GM12878 (cell line): Measurements from ENCODE around the gene KIAA0825. TPM values are rescaled to one million over a fixed set of nuclear protein-coding genes. Genes with fewer than 3 reads are reported as not detected.

Experiments
- ATAC-seq: fragments of 200-7000 bp; cut with Tn5 transposase; 3 replicates; pipeline ENCODE4 v1.9.1; 2020; ENCODE audit warnings: mild to moderate bottlenecking, moderate library complexity
- BruUV-seq: library from RNA; stranded (reverse); fragments of 400-500 nt; replicated peaks from 2 replicates; lab custom pipeline; 2021; lab: Mats Ljungman, UMichigan
- CTCF ChIA-PET: fragments of 300-600 bp; sonication (Branson Sonifier 250); formaldehyde crosslinking; extraction: SDS; loops from one replicate; lab custom pipeline; 2021; ENCODE audit warnings: inconsistent platforms; lab: Yijun Ruan, JAX
- POLR2A ChIA-PET: fragments of 350-600 bp; formaldehyde crosslinking; extraction: SDS; loops from one replicate; lab custom pipeline; 2021; ENCODE audit warnings: inconsistent platforms; lab: Charles Lee
- RAD21 ChIA-PET: fragments of 300-600 bp; sonication (Branson Sonifier 250); formaldehyde crosslinking; loops from one replicate; lab custom pipeline; 2023; ENCODE audit warnings: antibody characterized with exemption; ENCODE audit not compliant: unreplicated experiment; lab: Charles Lee
- SMC1A ChIA-PET: fragments of 300-600 bp; sonication (Branson Sonifier 250); formaldehyde crosslinking; loops from one replicate; lab custom pipeline; 2023; ENCODE audit not compliant: unreplicated experiment, uncharacterized antibody; lab: Charles Lee
- DNase-seq: peaks from one replicate; pipeline ENCODE4 v3.0.0-alpha.2; 2011; ENCODE audit warnings: low read depth, low spot score
- FAIRE-seq: peaks from 3 replicates; lab custom pipeline; 2011; peaks lifted over from hg19 to GRCh38; lab: Jason Lieb, UNC
- H2AFZ ChIP-seq: 2 replicates; pipeline ENCODE4 v1.6.0; 2011; ENCODE audit warnings: low read depth, low read length, control low read depth; ENCODE audit not compliant: control insufficient read depth
- H3K27ac ChIP-seq: 2 replicates; pipeline ENCODE4 v1.5.1; 2011; ENCODE audit warnings: control low read depth; ENCODE audit not compliant: control insufficient read depth, insufficient read depth
- H3K27me3 ChIP-seq, 2 experiments: replicated peaks in 1 of 2; 2 replicates each; pipeline versions ENCODE4 v1.6.0 to v1.6.1; 2011; ENCODE audit warnings: low read length in 1 of 2; ENCODE audit not compliant: control insufficient read depth in 2 of 2, insufficient read depth in 2 of 2
- H3K36me3 ChIP-seq, 2 experiments: 2 replicates each; pipeline ENCODE4 v1.5.1; 2011; ENCODE audit warnings: low read length in 1 of 2; ENCODE audit not compliant: control insufficient read depth in 2 of 2, insufficient read depth in 2 of 2
- H3K4me1 ChIP-seq: 2 replicates; pipeline ENCODE4 v1.6.1; 2011; ENCODE audit warnings: mild to moderate bottlenecking, low read length, moderate library complexity, mixed read lengths; ENCODE audit not compliant: control insufficient read depth, insufficient read depth
- H3K4me2 ChIP-seq: 2 replicates; pipeline ENCODE4 v1.6.0; 2011; ENCODE audit warnings: control low read depth; ENCODE audit not compliant: control insufficient read depth, insufficient read depth
- H3K4me3 ChIP-seq: fragments of 200-600 bp; sonication (generic); 2 replicates; pipeline ENCODE4 v1.5.1; 2016
- H3K79me2 ChIP-seq: 2 replicates; pipeline ENCODE4 v1.6.0; 2011; ENCODE audit warnings: low read length; ENCODE audit not compliant: control insufficient read depth, insufficient read depth
- H3K9ac ChIP-seq: 2 replicates; pipeline ENCODE4 v1.8.0; 2011; ENCODE audit warnings: low read length, control low read depth, mixed read lengths; ENCODE audit not compliant: control insufficient read depth, insufficient read depth
- H3K9me3 ChIP-seq: replicated peaks from 3 replicates; pipeline ENCODE4 v1.5.1; 2011; ENCODE audit warnings: mild to moderate bottlenecking, low read length; ENCODE audit not compliant: control insufficient read depth, insufficient read depth
- H4K20me1 ChIP-seq: 2 replicates; pipeline ENCODE4 v1.6.0; 2011; ENCODE audit not compliant: control insufficient read depth, insufficient read depth
- BACH1 ChIP-seq: fragments of 450-650 bp; IDR thresholded peaks from 2 replicates; pipeline ENCODE4 v1.6.1; 2017; ENCODE audit warnings: mild to moderate bottlenecking, borderline replicate concordance
- BRCA1 ChIP-seq: IDR thresholded peaks from 2 replicates; pipeline ENCODE4 v1.6.1; 2011; ENCODE audit warnings: low read depth, low read length, improper control_type of control experiment
- CHD4 ChIP-seq: fragments of 200-600 bp; sonication (generic); IDR thresholded peaks from 2 replicates; pipeline ENCODE4 v1.6.1; 2016; ENCODE audit warnings: mild to moderate bottlenecking
- FOS ChIP-seq: IDR thresholded peaks from 3 replicates; pipeline ENCODE4 v1.6.1; 2011; ENCODE audit warnings: borderline replicate concordance; ENCODE audit not compliant: insufficient read length; ENCODE audit errors: extremely low read depth
- HDAC2 ChIP-seq: fragments of 200-600 bp; sonication (generic); IDR thresholded peaks from 2 replicates; pipeline ENCODE4 v1.6.1; 2017
- JUNB ChIP-seq: IDR thresholded peaks from 2 replicates; pipeline ENCODE4 v1.6.1; 2016; ENCODE audit warnings: antibody characterized with exemption, mild to moderate bottlenecking
- KAT2A ChIP-seq: conservative IDR thresholded peaks from 2 replicates; pipeline ENCODE4 v1.6.1; 2011; ENCODE audit warnings: low read depth, low read length; ENCODE audit not compliant: control insufficient read depth
- PML ChIP-seq: IDR thresholded peaks from 2 replicates; pipeline ENCODE4 v1.6.1; 2012; ENCODE audit warnings: low read length, inconsistent platforms
- POLR2AphosphoS2 ChIP-seq: IDR thresholded peaks from 2 replicates; pipeline ENCODE4 v1.6.1; 2011; ENCODE audit warnings: low read depth, mild to moderate bottlenecking, low read length, improper control_type of control experiment, moderate library complexity
- RBBP5 ChIP-seq: fragments of 200-600 bp; sonication (generic); conservative IDR thresholded peaks from 2 replicates; pipeline ENCODE4 v1.6.1; 2016
- RELA ChIP-seq: fragments of 450-650 bp; IDR thresholded peaks from 2 replicates; pipeline ENCODE4 v1.8.0; 2014; ENCODE audit warnings: borderline replicate concordance; ENCODE audit not compliant: partially characterized antibody
- RUNX3 ChIP-seq: IDR thresholded peaks from 2 replicates; pipeline ENCODE4 v1.6.1; 2012; ENCODE audit warnings: low read length, inconsistent platforms
- SP1 ChIP-seq: IDR thresholded peaks from one replicate; pipeline ENCODE4 v1.6.1; 2011; ENCODE audit warnings: low read depth, low read length
- in situ Hi-C: fragments of 300-500 bp; cut with MboI; formaldehyde crosslinking; loops from 9 replicates; pipeline ENCODE4 v1.14.3; 2018; ENCODE audit warnings: mixed read lengths
- intact Hi-C: fragments of 100-400 bp; cut with micrococcal nuclease; formaldehyde crosslinking; loops from one replicate; pipeline ENCODE4 v1.14.2; 2022; ENCODE audit not compliant: unreplicated experiment
- polyA plus RNA-seq, 11 experiments: library from polyadenylated mRNA; depleted of rRNA in 4 of 11; unstranded in 6 of 11; stranded (reverse) in 5 of 11; fragments of >200 nt; fragmentation: Nextera tagmentation in 4 of 11; fragmentation: Illumina TruSeq in 1 of 11; extraction: Ambion mirVana in 4 of 11; extraction: Trizol in 1 of 11; gene quantifications; 1 replicate in 1 of 11; 2 replicates in 10 of 11; pipeline versions ENCODE4 v1.2.1 to v1.2.3, GENCODE V29; 2011 to 2016; ENCODE audit warnings: inconsistent platforms in 2 of 11, missing spikeins in 2 of 11, low read depth in 1 of 11
- total RNA-seq, 4 experiments: library from RNA; depleted of rRNA in 3 of 4; stranded (reverse); fragments of >200 nt in 3 of 4; fragmentation: Illumina TruSeq in 1 of 4; extraction: Trizol in 1 of 4; gene quantifications; 2 replicates each; pipeline versions ENCODE4 v1.2.1 to v1.2.3, GENCODE V29; 2013 to 2021
- TF ChIP-seq, protein P1 (sequence below): IDR thresholded peaks from 2 replicates; pipeline ENCODE4 v1.6.1; 2012; ENCODE audit warnings: improper control_type of control experiment, low read depth, low read length; ENCODE audit not compliant: insufficient replicate concordance
- TF ChIP-seq, protein P2 (sequence below): fragments of 450-650 bp; IDR thresholded peaks from 2 replicates; pipeline ENCODE4 v1.6.1; 2014; ENCODE audit warnings: mild to moderate bottlenecking

Gene KIAA0825
- total and polyA plus RNA-seq, 10 of the 15 experiments (the other 5 are each of a cell fraction or from before 2014, with no cell fraction given): 0.55 to 1.9 (median 1.5) TPM

DNA sequence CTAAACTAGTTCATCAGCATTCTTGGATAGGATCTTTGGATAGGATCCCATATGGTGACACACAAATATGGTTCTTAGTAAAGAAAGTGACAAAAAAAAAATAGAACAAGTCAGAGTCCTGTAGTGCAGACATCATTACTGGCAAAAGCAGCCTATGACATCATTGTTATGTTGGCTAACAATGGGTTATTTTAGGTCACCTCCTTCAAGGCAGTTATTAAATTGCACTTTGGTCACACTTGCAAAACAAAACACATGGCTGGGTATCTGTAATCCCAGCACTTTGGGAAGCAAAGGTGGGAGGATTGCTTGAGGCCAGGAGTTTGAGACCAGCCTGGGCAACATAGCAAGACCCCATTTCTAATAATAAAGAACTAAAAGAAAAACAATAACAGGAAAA is 185.9 kb downstream of the KIAA0825 start:
- Histone ChIP-seq H3K4me3 (no peak overlapping the region), H3K4me1 (no peaks in the 10 kb centered on the region), H3K9ac (no peak overlapping the region), H4K20me1 (no peaks in the 10 kb centered on the region), H3K27me3 (no peaks in the 10 kb centered on the region), H3K79me2 (no peaks in the 10 kb centered on the region), H3K4me2 (no peak overlapping the region), H3K9me3 (no peaks in the 10 kb centered on the region), H3K36me3 (no peaks in the 10 kb centered on the region)
- ATAC-seq (no peak), FAIRE-seq (no peak), DNase-seq (no peak)
- ChIA-PET SMC1A (no interaction called here), CTCF (no interaction called here), RAD21 (no interaction called here), POLR2A (no interaction called here)
- intact Hi-C loops: no loop called here
- BruUV-seq: no TSS peak
- in situ Hi-C loops: no loop called here
- TF ChIP-seq BRCA1 (no peak), RBBP5 (no peak), HDAC2 (no peak), FOS (no peak)
- TF ChIP-seq, all 136 proteins: peak for 0
- H3K27ac ChIP-seq: no peak overlapping the region
- no peak overlapping the region for H2AFZ ChIP-seq

- ChIA-PET SMC1A (no interaction called here), CTCF (interaction anchor here (1.0 kb wide), 1 partner anchor 92 kb away, joined by 3 read pairs; no protein-coding TSS in a partner anchor), POLR2A (no interaction called here), RAD21 (no interaction called here)
- DNase-seq: no peak
- in situ Hi-C loops (no loop called here), intact Hi-C loops (no loop called here)
- Histone ChIP-seq H3K9me3 (no peaks in the 10 kb centered on the region), H3K4me1 (no peaks in the 10 kb centered on the region), H2AFZ (no peak overlapping the region), H3K9ac (no peak overlapping the region), H3K4me2 (no peak overlapping the region), H3K36me3 (no peaks in the 10 kb centered on the region), H3K27ac (no peak overlapping the region), H3K4me3 (no peak overlapping the region), H4K20me1 (no peaks in the 10 kb centered on the region), H3K79me2 (no peaks in the 10 kb centered on the region), H3K27me3 (no peaks in the 10 kb centered on the region)
- no peak for FAIRE-seq
- no peak for ATAC-seq
- BruUV-seq: no TSS peak
- TF ChIP-seq RELA (no peak), CHD4 (no peak), SP1 (no peak), JUNB (no peak), PML (no peak), POLR2AphosphoS2 (no peak), RUNX3 (no peak), BACH1 (no peak), KAT2A (no peak)
- TF ChIP-seq, protein P1, sequence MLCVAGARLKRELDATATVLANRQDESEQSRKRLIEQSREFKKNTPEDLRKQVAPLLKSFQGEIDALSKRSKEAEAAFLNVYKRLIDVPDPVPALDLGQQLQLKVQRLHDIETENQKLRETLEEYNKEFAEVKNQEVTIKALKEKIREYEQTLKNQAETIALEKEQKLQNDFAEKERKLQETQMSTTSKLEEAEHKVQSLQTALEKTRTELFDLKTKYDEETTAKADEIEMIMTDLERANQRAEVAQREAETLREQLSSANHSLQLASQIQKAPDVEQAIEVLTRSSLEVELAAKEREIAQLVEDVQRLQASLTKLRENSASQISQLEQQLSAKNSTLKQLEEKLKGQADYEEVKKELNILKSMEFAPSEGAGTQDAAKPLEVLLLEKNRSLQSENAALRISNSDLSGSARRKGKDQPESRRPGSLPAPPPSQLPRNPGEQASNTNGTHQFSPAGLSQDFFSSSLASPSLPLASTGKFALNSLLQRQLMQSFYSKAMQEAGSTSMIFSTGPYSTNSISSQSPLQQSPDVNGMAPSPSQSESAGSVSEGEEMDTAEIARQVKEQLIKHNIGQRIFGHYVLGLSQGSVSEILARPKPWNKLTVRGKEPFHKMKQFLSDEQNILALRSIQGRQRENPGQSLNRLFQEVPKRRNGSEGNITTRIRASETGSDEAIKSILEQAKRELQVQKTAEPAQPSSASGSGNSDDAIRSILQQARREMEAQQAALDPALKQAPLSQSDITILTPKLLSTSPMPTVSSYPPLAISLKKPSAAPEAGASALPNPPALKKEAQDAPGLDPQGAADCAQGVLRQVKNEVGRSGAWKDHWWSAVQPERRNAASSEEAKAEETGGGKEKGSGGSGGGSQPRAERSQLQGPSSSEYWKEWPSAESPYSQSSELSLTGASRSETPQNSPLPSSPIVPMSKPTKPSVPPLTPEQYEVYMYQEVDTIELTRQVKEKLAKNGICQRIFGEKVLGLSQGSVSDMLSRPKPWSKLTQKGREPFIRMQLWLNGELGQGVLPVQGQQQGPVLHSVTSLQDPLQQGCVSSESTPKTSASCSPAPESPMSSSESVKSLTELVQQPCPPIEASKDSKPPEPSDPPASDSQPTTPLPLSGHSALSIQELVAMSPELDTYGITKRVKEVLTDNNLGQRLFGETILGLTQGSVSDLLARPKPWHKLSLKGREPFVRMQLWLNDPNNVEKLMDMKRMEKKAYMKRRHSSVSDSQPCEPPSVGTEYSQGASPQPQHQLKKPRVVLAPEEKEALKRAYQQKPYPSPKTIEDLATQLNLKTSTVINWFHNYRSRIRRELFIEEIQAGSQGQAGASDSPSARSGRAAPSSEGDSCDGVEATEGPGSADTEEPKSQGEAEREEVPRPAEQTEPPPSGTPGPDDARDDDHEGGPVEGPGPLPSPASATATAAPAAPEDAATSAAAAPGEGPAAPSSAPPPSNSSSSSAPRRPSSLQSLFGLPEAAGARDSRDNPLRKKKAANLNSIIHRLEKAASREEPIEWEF: no peak
- TF ChIP-seq, protein P2, sequence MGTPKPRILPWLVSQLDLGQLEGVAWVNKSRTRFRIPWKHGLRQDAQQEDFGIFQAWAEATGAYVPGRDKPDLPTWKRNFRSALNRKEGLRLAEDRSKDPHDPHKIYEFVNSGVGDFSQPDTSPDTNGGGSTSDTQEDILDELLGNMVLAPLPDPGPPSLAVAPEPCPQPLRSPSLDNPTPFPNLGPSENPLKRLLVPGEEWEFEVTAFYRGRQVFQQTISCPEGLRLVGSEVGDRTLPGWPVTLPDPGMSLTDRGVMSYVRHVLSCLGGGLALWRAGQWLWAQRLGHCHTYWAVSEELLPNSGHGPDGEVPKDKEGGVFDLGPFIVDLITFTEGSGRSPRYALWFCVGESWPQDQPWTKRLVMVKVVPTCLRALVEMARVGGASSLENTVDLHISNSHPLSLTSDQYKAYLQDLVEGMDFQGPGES: no peak
Measured at GRCh38 chr5:94431696-94432095, 186.7 kb downstream of the KIAA0825 start.
